GM15510 (cell line): Measurements from ENCODE around the gene AIFM2.

Experiments used
- POLR2A ChIP-seq: IDR thresholded peaks from 3 replicates; pipeline ENCODE4 v1.6.1; 2011; ENCODE audit warnings: borderline replicate concordance; ENCODE audit not compliant: insufficient read length; ENCODE audit errors: extremely low read depth

AIFM2 gene

GRCh38 chr10:70132098-70133029, at the start of gene AIFM2:
Gene AIFM2, minus strand, starts transcription at chr10:70132825. Its CDS starts 8,741 bp downstream, at chr10:70124084.
- peak; percentile 77 for TF ChIP-seq POLR2A

- TF ChIP-seq POLR2A: no peak
Observed at GRCh38 chr10:70178139-70178725, 45.6 kb upstream of the AIFM2 start.

GRCh38 chr10:70176441-70176840, 43.8 kb upstream of the AIFM2 start:
- no peak for TF ChIP-seq POLR2A

GRCh38 chr10:70175516-70175915, 42.9 kb upstream of the AIFM2 start:
- TF ChIP-seq POLR2A: no peak

- TF ChIP-seq POLR2A: peak; percentile 24
Observed at GRCh38 chr10:70174058-70174741, 41.6 kb upstream of the AIFM2 start.

GRCh38 chr10:70169649-70170364, 37.2 kb upstream of the AIFM2 start:
- TF ChIP-seq POLR2A: no peak

GRCh38 chr10:70169011-70169410, 36.4 kb upstream of the AIFM2 start:
- TF ChIP-seq POLR2A: no peak

- TF ChIP-seq POLR2A: no peak
Observed at GRCh38 chr10:70167246-70167645, 34.6 kb upstream of the AIFM2 start.

- no peak for TF ChIP-seq POLR2A
Observed at GRCh38 chr10:70166394-70166793, 33.8 kb upstream of the AIFM2 start.

GRCh38 chr10:70164163-70164562, 31.5 kb upstream of the AIFM2 start:
- no peak for TF ChIP-seq POLR2A

- no peak for TF ChIP-seq POLR2A
Observed at GRCh38 chr10:70163448-70163847, 30.8 kb upstream of the AIFM2 start.

GRCh38 chr10:70162892-70163201, 30.2 kb upstream of the AIFM2 start:
- no peak for TF ChIP-seq POLR2A

- TF ChIP-seq POLR2A: no peak
Observed at GRCh38 chr10:70162151-70162891, 29.7 kb upstream of the AIFM2 start.

- TF ChIP-seq POLR2A: no peak
Observed at GRCh38 chr10:70160798-70161197, 28.2 kb upstream of the AIFM2 start.
